K562 (cell line): ENCODE results near the gene IL17REL. TPM values are rescaled to one million over a fixed set of nuclear protein-coding genes. Genes with fewer than 3 reads are reported as not detected.

Experiments used
- ATAC-seq: fragments of 200-7000 bp; cut with Tn5 transposase; 3 replicates; pipeline ENCODE4 v1.9.1; 2020; ENCODE audit warnings: moderate library complexity
- BruUV-seq: library from RNA; stranded (reverse); fragments of 400-500 nt; replicated peaks from 2 replicates; lab custom pipeline; 2021; lab: Mats Ljungman, UMichigan
- CTCF ChIA-PET: fragments of 300-600 bp; formaldehyde crosslinking; extraction: SDS; loops from one replicate; lab custom pipeline; 2021; ENCODE audit warnings: low intra/inter-chr PET ratio; lab: Yijun Ruan, JAX
- POLR2A ChIA-PET: fragments of 300-600, 350-650 bp; sonication (Branson Sonifier 250); formaldehyde crosslinking; extraction: SDS; loops from one replicate; lab custom pipeline; 2021; ENCODE audit warnings: antibody characterized with exemption, inconsistent platforms; lab: Yijun Ruan, JAX
- DNase-seq, 4 experiments: peaks; one replicate each; pipeline versions ENCODE4 v3.0.0 to v3.0.0-alpha.2; 2011 to 2018; ENCODE audit warnings: low spot score in 3 of 4, mixed read lengths in 3 of 4; ENCODE audit errors: extremely low read depth in 1 of 4
- FAIRE-seq: peaks from 2 replicates; lab custom pipeline; 2011; peaks lifted over from hg19 to GRCh38; lab: Jason Lieb, UNC
- H2AFZ ChIP-seq: 2 replicates; pipeline ENCODE4 v1.6.0; 2011; ENCODE audit warnings: low read depth, low read length, control low read depth, inconsistent platforms
- H3K27ac ChIP-seq: fragments of 200-600 bp; 3 replicates; pipeline ENCODE4 v1.8.0; 2011; ENCODE audit warnings: low read depth, mild to moderate bottlenecking, control low read depth, inconsistent platforms, low read length, moderate library complexity, mixed read lengths; ENCODE audit errors: extremely low read depth
- H3K27me3 ChIP-seq, 2 experiments: fragments of 300-600 bp in 1 of 2; 2 replicates in 1 of 2; 3 replicates in 1 of 2; pipeline versions ENCODE4 v1.6.0 to v1.8.0; 2011; ENCODE audit warnings: inconsistent platforms in 2 of 2, low read length in 2 of 2, mild to moderate bottlenecking in 1 of 2, mixed read lengths in 1 of 2, moderate library complexity in 1 of 2; ENCODE audit not compliant: control insufficient read depth in 2 of 2, insufficient read depth in 2 of 2
- H3K36me3 ChIP-seq: fragments of 300-600 bp; 3 replicates; pipeline ENCODE4 v1.8.0; 2011; ENCODE audit warnings: mild to moderate bottlenecking, low read length, inconsistent platforms; ENCODE audit not compliant: control insufficient read depth, insufficient read depth
- H3K4me1 ChIP-seq, 2 experiments: fragments of 200-600 bp in 1 of 2; replicated peaks in 1 of 2; 2 replicates in 1 of 2; 3 replicates in 1 of 2; pipeline versions ENCODE4 v1.5.1 to v1.8.0; 2011; ENCODE audit warnings: inconsistent platforms in 2 of 2, low read length in 2 of 2, mild to moderate bottlenecking in 1 of 2, mixed read lengths in 1 of 2, moderate library complexity in 1 of 2; ENCODE audit not compliant: control insufficient read depth in 2 of 2, insufficient read depth in 2 of 2
- H3K4me2 ChIP-seq: 2 replicates; pipeline ENCODE4 v1.6.1; 2011; ENCODE audit warnings: low read length, control low read depth, inconsistent platforms, mixed read lengths; ENCODE audit not compliant: insufficient read depth
- H3K4me3 ChIP-seq: fragments of 200-600 bp; sonication (generic), shearing (Covaris generic); 2 replicates; pipeline ENCODE4 v1.5.1; 2016; ENCODE audit warnings: control low read depth, inconsistent platforms
- H3K79me2 ChIP-seq: fragments of 200-600 bp; 3 replicates; pipeline ENCODE4 v1.8.0; 2011; ENCODE audit warnings: low read length, inconsistent platforms; ENCODE audit not compliant: control insufficient read depth, insufficient read depth
- H3K9ac ChIP-seq, 2 experiments: 2 replicates each; pipeline versions ENCODE4 v1.6.0 to v1.6.1; 2011; ENCODE audit warnings: low read depth in 2 of 2, low read length in 2 of 2, control low read depth in 1 of 2, inconsistent platforms in 1 of 2, mild to moderate bottlenecking in 1 of 2, mixed read lengths in 1 of 2; ENCODE audit not compliant: insufficient read depth in 1 of 2
- H3K9me1 ChIP-seq: one replicate; pipeline ENCODE4 v1.6.0; 2011; ENCODE audit warnings: inconsistent platforms, mild to moderate bottlenecking, low read length, moderate library complexity; ENCODE audit not compliant: control insufficient read depth, insufficient read depth
- H3K9me3 ChIP-seq: replicated peaks from 2 replicates; pipeline ENCODE4 v1.5.1; 2011; ENCODE audit warnings: low read depth, low read length, inconsistent platforms; ENCODE audit not compliant: control insufficient read depth, insufficient read depth
- H4K20me1 ChIP-seq: replicated peaks from 2 replicates; pipeline ENCODE4 v1.6.1; 2011; ENCODE audit warnings: low read length, inconsistent platforms, mixed read lengths; ENCODE audit not compliant: control insufficient read depth, insufficient read depth
- C11orf30 ChIP-seq: fragments of 450-650 bp; IDR thresholded peaks from 2 replicates; pipeline ENCODE4 v1.6.1; 2016; ENCODE audit warnings: low read depth, mild to moderate bottlenecking
- KAT2B ChIP-seq: IDR thresholded peaks from one replicate; pipeline ENCODE4 v1.6.1; 2012; ENCODE audit warnings: low read depth, mild to moderate bottlenecking, control low read depth, inconsistent platforms, low read length, moderate library complexity
- MAFF ChIP-seq: IDR thresholded peaks from 2 replicates; pipeline ENCODE4 v1.6.1; 2012; ENCODE audit warnings: low read length, improper control_type of control experiment
- MAFG ChIP-seq: fragments of 450-650 bp; conservative IDR thresholded peaks from 2 replicates; pipeline ENCODE4 v1.6.1; 2016; ENCODE audit warnings: missing genetic modification characterization, missing compliant biosample characterization
- MAFK ChIP-seq: IDR thresholded peaks from 2 replicates; pipeline ENCODE4 v1.6.1; 2011; ENCODE audit warnings: low read length, improper control_type of control experiment
- NFIC ChIP-seq: fragments of 450-650 bp; IDR thresholded peaks from 2 replicates; pipeline ENCODE4 v1.6.1; 2017; ENCODE audit warnings: mild to moderate bottlenecking, inconsistent platforms
- POLR2B ChIP-seq: fragments of 450-650 bp; IDR thresholded peaks from 2 replicates; pipeline ENCODE4 v1.6.1; 2018; ENCODE audit warnings: low read depth; ENCODE audit not compliant: partially characterized antibody
- VEZF1 ChIP-seq: fragments of 200-800 bp; sonication (Bioruptor generic); IDR thresholded peaks from 2 replicates; pipeline ENCODE4 v1.6.1; 2017; ENCODE audit warnings: missing genetic modification characterization, missing compliant biosample characterization
- ZNF217 ChIP-seq: sonication (generic); formaldehyde crosslinking; IDR thresholded peaks from 2 replicates; pipeline ENCODE4 v1.8.0; 2022; ENCODE audit warnings: mild to moderate bottlenecking, missing genetic modification reagents
- ZNF316 ChIP-seq: fragments of 450-650 bp; IDR thresholded peaks from 2 replicates; pipeline ENCODE4 v1.6.1; 2016
- ZNF766 ChIP-seq: fragments of 200-800 bp; sonication (Bioruptor generic); conservative IDR thresholded peaks from 2 replicates; pipeline ENCODE4 v1.6.1; 2016; ENCODE audit warnings: missing genetic modification characterization, missing compliant biosample characterization
- WGBS: fragments of 100-300 bp; shearing (Covaris generic); methylation state at CpG from one replicate; pipeline ENCODE4 v1.1.6; 2016; ENCODE audit warnings: low coverage, mixed read lengths; ENCODE audit not compliant: insufficient coverage; ENCODE audit errors: missing lambda C conversion rate; 5-methylcytosine and 5-hydroxymethylcytosine counted together
- in situ Hi-C: fragments of 300-500 bp; cut with MboI; formaldehyde crosslinking; loops from 4 replicates; pipeline ENCODE4 v1.15.0; 2018; ENCODE audit warnings: inconsistent platforms, mixed read lengths
- intact Hi-C: fragments of 100-400 bp; cut with micrococcal nuclease; formaldehyde crosslinking; loops from 2 replicates; pipeline ENCODE4 v1.14.2; 2022
- polyA plus RNA-seq, 8 experiments: library from polyadenylated mRNA; depleted of rRNA in 4 of 8; stranded (reverse) in 5 of 8; unstranded in 3 of 8; fragments of >200 nt; fragmentation: Nextera tagmentation in 2 of 8; fragmentation: Illumina TruSeq in 1 of 8; extraction: Ambion mirVana in 2 of 8; extraction: Trizol in 1 of 8; gene quantifications; 2 replicates each; pipeline versions ENCODE4 v1.2.1 to v1.2.3, GENCODE V29; 2011 to 2014; ENCODE audit warnings: inconsistent platforms in 1 of 8, missing spikeins in 1 of 8
- total RNA-seq, 7 experiments: library from RNA; depleted of rRNA in 6 of 7; stranded (reverse); fragments of >200 nt in 6 of 7; fragmentation: Illumina TruSeq in 2 of 7; extraction: Trizol in 2 of 7; gene quantifications; 2 replicates each; pipeline versions ENCODE4 v1.2.1 to v1.2.3, GENCODE V29; 2011 to 2021; ENCODE audit warnings: low replicate concordance in 1 of 7
- TF ChIP-seq, protein P1 (sequence below): IDR thresholded peaks from 2 replicates; pipeline ENCODE4 v1.6.1; 2012; ENCODE audit warnings: low read depth, low read length, improper control_type of control experiment, borderline replicate concordance

IL17REL gene
- total and polyA plus RNA-seq, 9 of the 15 experiments (the other 6 are each of a cell fraction or from before 2014, with no cell fraction given) = 0.05 to 0.42 (median 0.11) TPM; not detected in 4

GRCh38 chr22:50059881-50060262, 47.3 kb upstream of the IL17REL start:
- in situ Hi-C loops = no loop called here

GRCh38 chr22:50058906-50059880, 46.6 kb upstream of the IL17REL start:
- Histone ChIP-seq H3K27me3 (peaks cover 2 to 8% of the 10 kb centered on the region in 2 experiments; a peak in 2 of 5 replicates), H3K9me3 (no peaks in the 10 kb centered on the region), H4K20me1 (no peaks in the 10 kb centered on the region), H3K9ac (no peak overlapping the region), H2AFZ (no peak overlapping the region), H3K36me3 (no peaks in the 10 kb centered on the region), H3K4me3 (no peak overlapping the region), H3K4me2 (no peak overlapping the region), H3K9me1 (no peaks in the 10 kb centered on the region), H3K79me2 (no peaks in the 10 kb centered on the region), H3K4me1 (peaks cover 0 to 35% of the 10 kb centered on the region in 2 experiments; a peak in 4 of 5 replicates), H3K27ac (no peak overlapping the region)
- WGBS = 13% methylated on average over 13 of the region's 31 CpGs
- peak; percentile 64 for ATAC-seq
- ChIA-PET CTCF (no interaction called here), POLR2A (interaction anchor here (0.7 to 1.1 kb wide), 2 partner anchors 8 to 92 kb away, joined by 3 read pairs; no protein-coding TSS in a partner anchor)
- no TSS peak for BruUV-seq
- in situ Hi-C loops = no loop called here
- peak; percentile 24 to 66 (median 55) for DNase-seq
- TF ChIP-seq MAFF (peak; percentile 47; the same call in 1 of the 2 replicates), ZNF766 (CRISPR knock-in tag) (no peak), MAFK (0 out of 2 replicates have a peak, but pooled peaks have one; percentile 21), VEZF1 (CRISPR knock-in tag) (peak; percentile 24; the same call in 1 of the 2 replicates), KAT2B (no peak), MAFG (tag) (peak; percentile 65), ZNF316 (peak; percentile 80), NFIC (peak; percentile 33; the same call in 1 of the 2 replicates), C11orf30 (peak; percentile 80)
- TF ChIP-seq, protein P1, sequence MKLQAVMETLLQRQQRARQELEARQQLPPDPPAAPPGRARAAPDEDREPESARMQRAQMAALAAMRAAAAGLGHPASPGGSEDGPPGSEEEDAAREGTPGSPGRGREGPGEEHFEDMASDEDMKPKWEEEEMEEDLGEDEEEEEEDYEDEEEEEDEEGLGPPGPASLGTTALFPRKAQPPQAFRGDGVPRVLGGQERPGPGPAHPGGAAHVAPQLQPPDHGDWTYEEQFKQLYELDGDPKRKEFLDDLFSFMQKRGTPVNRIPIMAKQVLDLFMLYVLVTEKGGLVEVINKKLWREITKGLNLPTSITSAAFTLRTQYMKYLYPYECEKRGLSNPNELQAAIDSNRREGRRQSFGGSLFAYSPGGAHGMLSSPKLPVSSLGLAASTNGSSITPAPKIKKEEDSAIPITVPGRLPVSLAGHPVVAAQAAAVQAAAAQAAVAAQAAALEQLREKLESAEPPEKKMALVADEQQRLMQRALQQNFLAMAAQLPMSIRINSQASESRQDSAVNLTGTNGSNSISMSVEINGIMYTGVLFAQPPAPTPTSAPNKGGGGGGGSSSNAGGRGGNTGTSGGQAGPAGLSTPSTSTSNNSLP = no peak
- intact Hi-C loops = no loop called here
- FAIRE-seq = no peak

More at GRCh38 chr22:50059881-50060262, 47.3 kb upstream of the IL17REL start:
- no peak overlapping the region for H3K4me2 ChIP-seq
- no peak overlapping the region for H3K9ac ChIP-seq
- ChIA-PET CTCF (no interaction called here), POLR2A (interaction anchor here (0.7 to 1.1 kb wide), 2 partner anchors 9 to 93 kb away, joined by 3 read pairs; no protein-coding TSS in a partner anchor)
- no peak for ATAC-seq
- H3K9me1 ChIP-seq = no peaks in the 10 kb centered on the region
- H2AFZ ChIP-seq = no peak overlapping the region
- intact Hi-C loops = no loop called here
- DNase-seq = no peak
- peaks cover 0 to 39% of the 10 kb centered on the region in 2 experiments; a peak in 4 of 5 replicates for H3K4me1 ChIP-seq
- H3K9me3 ChIP-seq = no peaks in the 10 kb centered on the region
- WGBS = 61% methylated on average over 7 of the region's 7 CpGs
- FAIRE-seq = no peak
- H3K36me3 ChIP-seq = no peaks in the 10 kb centered on the region
- no TSS peak for BruUV-seq
- H3K27ac ChIP-seq = no peak overlapping the region
- TF ChIP-seq POLR2B (no peak), ZNF217 (no peak)
- peaks cover 5 to 9% of the 10 kb centered on the region in 2 experiments; a peak in 2 of 5 replicates for H3K27me3 ChIP-seq
- H4K20me1 ChIP-seq = no peaks in the 10 kb centered on the region
- H3K4me3 ChIP-seq = no peak overlapping the region
- H3K79me2 ChIP-seq = no peaks in the 10 kb centered on the region
